Measurements from ENCODE around the gene SS18.

Gene SS18

DNA sequence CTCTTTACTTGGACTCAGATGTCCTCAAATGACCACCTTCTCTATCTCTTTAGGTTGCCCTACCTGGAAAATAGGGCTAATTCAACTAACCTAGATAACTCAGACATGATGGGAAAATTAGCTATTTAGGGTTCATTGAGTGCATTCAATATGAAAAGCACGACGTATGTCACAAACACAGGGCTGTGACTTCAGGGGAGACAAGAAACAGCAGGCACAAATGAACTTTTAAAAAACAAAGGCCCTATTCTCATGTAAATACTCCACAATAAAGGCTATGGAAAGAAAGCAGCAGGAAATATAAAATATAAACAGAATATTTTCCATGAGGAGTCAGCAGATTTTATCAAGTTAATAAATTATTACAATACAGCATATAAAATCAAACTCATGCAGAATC is 97.8 kb downstream of the SS18 start:
- no peak for DNase-seq

DNA sequence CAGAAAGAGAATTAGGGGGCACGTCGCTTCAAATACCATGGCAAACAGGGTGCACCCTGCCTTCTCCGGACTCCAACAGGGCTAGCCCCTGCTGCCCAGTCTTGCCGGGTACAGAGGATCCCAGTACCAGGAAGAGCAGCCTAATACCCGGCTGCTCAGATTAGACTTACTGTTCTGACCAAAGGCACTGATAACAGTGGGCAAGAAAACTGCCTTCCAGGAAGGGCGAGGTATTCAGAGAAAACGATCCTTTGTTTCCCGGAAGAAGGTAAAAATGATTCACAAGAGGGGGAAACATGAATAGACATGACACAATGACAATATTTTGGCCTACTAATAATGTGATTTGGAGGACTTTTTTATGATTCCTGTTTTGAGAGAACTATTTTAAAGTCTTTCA is 99.9 kb downstream of the SS18 start:
- no peak for DNase-seq

DNA sequence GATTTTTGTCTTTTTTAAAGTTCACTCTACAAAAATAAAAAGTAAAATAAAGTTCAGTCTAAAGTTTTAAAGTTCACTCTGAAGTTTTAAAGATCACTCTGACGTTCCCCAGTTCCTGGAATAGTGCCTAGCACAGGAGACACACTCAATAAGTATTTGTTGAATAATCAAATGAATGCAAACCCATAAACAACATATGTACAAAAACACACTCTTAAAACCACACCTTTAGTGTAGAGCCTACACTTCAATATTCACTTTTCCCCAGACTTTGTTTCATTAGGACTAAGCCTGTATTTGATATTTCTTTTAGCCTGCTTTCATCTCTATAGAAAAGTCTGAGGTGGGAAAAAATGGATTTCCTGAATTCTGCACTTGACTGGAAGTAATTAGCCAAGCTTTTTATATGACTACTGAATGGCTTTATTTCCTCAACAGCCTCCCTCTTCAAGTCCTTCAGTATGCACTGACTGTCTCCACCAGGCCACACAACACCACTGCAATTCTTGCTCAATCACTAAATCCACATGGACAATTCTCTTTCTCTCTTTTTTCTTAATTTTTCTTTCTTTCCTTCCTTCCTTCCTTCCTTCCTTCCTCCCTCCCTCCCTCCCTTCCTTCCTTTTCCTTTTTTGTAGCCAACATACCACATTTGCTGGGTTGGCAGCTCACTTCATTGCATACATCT is 104.6 kb downstream of the SS18 start:
- no peak for DNase-seq

DNA sequence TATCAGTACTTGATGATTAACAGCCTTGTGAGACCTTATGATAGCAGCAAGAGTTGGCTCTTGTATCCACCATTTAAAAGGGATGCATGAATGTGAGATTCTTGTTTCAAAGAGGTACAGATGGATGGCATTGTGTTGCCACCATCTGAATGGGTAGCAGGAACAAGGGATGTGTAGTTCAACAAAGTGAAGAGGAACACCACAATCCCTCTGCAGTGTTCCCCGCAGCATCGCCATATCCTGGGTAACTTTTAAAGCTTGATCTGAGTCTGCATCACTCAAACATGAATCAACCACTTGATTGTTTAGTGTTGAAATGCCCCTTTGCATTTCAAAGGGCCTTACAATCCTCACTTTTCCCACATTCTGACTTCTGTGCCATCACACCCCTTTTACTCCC is 106.7 kb downstream of the SS18 start:
- DNase-seq = no peak

DNA sequence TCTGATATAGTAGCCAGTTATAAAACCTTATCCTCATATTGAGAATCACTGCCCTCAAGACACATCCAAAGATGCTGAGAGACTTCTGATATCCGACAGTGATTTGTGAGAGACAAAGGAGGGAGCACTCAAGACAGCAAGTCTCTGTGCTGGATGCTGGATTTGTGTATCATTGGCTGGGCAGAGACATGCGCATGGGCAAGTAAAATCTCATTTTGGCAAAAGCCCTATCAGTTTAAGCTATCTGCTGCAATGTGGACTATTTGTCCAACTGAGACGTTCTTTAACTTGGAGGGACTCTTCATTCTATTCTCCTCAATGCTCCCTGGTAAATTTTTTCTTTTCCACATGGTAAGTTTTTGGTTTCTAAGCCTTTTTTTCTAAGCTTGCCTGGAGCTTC is 107.5 kb downstream of the SS18 start:
- DNase-seq = no peak

DNA sequence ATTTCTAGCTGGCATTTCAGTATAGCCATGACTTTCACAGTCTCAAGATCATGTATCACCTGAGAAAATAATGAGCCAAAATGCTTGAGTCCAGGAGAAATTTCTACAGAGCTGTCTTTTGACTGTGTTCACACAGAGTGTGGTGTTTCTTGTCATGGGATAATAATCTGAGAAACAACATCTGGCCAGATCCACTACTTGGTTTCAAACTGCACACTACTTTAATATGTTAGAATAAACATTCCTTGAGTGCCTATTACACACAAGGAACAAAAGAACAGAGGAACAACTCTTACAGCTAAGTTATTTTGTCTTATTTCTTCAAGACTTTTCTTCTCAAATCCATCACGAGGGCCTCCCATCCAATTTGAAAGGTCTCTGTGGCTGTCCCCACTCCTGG is 108.3 kb downstream of the SS18 start:
- no peak for DNase-seq

DNA sequence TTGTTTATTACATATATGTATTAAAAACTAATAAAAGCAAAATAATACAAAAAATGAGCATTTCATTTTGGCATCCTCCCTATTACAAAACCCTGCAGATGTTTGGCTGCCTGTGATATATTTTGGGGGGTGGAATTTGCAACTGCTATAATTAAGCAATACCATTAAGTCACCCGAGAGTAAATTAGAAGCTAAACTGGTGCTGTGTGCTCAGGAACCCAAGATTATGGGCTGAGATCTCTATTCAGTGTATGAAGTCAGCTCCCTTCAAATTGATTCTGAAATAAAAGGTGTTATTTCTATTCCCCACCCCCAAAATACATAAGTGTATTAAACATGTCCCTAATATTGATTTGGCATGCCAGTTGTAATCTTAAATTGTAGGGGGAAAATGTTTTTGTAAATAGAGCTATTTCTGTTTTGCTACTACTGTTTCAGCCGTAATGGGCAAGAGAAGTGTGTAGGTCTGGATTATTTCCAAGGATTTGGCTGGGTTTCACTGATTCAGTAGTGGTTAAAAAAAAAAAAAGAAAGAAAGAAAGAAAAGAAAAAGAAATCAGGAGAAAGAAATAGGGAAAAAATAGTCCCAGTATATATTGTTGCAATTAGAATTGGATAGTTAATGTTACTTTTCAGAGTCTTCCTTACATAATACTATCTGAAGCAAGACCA is 110.9 kb downstream of the SS18 start:
- no peak for DNase-seq

DNA sequence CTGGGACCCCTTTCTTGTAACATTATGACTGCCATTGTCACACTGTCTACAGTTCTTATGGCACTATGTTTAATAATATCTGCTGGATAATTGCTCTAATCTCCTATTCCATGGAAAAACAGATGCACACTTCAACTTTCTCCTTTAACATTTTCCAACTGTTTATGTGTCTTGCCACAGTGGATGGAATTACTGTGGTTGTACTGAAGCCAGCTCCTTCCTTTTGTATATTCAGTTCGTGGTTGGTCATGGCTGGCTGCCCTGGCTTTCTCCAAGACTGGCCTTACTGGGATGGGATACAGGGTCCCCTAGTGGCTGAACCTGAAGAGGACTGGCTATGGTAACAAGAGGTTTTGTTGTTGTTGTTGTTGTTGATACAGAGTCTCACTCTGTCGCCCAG is 113.9 kb downstream of the SS18 start:
- no peak for DNase-seq

DNA sequence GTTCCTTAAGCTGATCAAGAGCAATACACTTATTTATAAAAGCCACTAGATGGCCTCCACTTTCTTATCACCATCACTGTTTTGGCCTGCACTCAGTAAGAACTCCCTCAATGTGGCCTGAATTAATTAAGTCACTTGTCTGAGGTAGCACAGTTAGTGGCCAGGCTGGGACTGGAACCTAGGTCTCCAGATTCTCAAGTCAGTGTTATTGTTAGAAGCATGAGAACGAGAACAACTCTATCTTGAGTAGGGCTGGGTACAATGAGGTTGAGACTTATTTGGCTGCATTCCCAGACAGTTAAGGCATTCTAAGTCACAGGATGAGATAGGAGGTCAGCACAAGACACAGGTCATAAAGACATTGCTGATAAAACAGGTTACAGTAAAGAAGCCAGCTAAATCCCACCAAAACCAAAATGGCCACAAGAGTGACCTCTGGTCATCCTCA is 115.8 kb downstream of the SS18 start:
- DNase-seq = peak; percentile 16

All from NCI-H69 (cell line).